AG04450 (cell line): Measurements from ENCODE around the gene ITGAD. TPM values are rescaled to one million over a fixed set of nuclear protein-coding genes. Genes with fewer than 3 reads are reported as not detected.

Experiments used
- CTCF ChIA-PET: fragments of 300-600, 350-600 bp; formaldehyde crosslinking; extraction: SDS; loops from one replicate; lab custom pipeline; 2022; ENCODE audit warnings: antibody characterized with exemption, inconsistent platforms; lab: Charles Lee
- POLR2A ChIA-PET: fragments of 350-600 bp; formaldehyde crosslinking; extraction: SDS; loops from one replicate; lab custom pipeline; 2021; ENCODE audit warnings: antibody characterized with exemption, inconsistent platforms; lab: Yijun Ruan, JAX
- DNase-seq: peaks from one replicate; pipeline ENCODE4 v3.0.0-alpha.2; 2011; ENCODE audit warnings: low read depth, low spot score
- H3K27ac ChIP-seq: one replicate; pipeline ENCODE4 v1.5.1; 2012; ENCODE audit warnings: low read depth, low read length, control low read depth
- H3K27me3 ChIP-seq: one replicate; pipeline ENCODE4 v1.6.0; 2012; ENCODE audit warnings: low read length; ENCODE audit not compliant: control insufficient read depth, insufficient read depth
- H3K4me3 ChIP-seq: 2 replicates; pipeline ENCODE4 v1.5.1; 2011; ENCODE audit warnings: mild to moderate bottlenecking, low read depth, low read length, control low read depth
- H3K9me3 ChIP-seq: 2 replicates; pipeline ENCODE4 v1.5.1; 2012; ENCODE audit warnings: low read length; ENCODE audit not compliant: control insufficient read depth, insufficient read depth
- polyA plus RNA-seq: library from polyadenylated mRNA; depleted of rRNA; stranded (reverse); fragments of >200 nt; gene quantifications from 2 replicates; pipeline ENCODE4 v1.2.3, GENCODE V29; 2011
- TF ChIP-seq, protein P1 (sequence below): IDR thresholded peaks from 2 replicates; pipeline ENCODE4 v1.5.1; 2011; ENCODE audit warnings: low read depth, low read length, control low read depth, inconsistent platforms

Gene ITGAD
- polyA plus RNA-seq, 1 experiment: not detected

DNA sequence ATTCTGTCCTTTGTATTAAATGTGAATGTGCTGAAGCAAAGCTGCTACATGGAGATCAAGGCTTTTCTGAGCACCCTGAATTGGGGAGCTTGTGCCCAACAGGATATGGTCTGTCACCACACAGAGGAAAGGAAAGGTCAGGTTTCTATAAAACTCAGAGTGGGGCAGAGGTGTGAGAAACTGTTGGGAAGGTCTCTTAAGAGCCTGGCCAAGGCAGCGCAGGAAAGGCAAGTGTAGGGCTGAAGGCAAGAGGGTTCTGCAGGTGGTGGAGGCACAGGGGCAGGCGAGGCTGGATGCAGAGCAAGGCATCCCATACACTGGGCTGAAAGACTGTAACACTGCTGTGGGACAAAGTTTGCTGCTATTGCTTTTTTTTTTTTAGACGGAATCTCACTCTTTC is 26.9 kb downstream of the ITGAD start:
- TF ChIP-seq, protein P1, sequence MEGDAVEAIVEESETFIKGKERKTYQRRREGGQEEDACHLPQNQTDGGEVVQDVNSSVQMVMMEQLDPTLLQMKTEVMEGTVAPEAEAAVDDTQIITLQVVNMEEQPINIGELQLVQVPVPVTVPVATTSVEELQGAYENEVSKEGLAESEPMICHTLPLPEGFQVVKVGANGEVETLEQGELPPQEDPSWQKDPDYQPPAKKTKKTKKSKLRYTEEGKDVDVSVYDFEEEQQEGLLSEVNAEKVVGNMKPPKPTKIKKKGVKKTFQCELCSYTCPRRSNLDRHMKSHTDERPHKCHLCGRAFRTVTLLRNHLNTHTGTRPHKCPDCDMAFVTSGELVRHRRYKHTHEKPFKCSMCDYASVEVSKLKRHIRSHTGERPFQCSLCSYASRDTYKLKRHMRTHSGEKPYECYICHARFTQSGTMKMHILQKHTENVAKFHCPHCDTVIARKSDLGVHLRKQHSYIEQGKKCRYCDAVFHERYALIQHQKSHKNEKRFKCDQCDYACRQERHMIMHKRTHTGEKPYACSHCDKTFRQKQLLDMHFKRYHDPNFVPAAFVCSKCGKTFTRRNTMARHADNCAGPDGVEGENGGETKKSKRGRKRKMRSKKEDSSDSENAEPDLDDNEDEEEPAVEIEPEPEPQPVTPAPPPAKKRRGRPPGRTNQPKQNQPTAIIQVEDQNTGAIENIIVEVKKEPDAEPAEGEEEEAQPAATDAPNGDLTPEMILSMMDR: no peak
- H3K27me3 ChIP-seq: peaks cover 7% of the 10 kb centered on the region
- POLR2A ChIA-PET: no interaction called here
- CTCF ChIA-PET: no interaction called here
- H3K4me3 ChIP-seq: no peak overlapping the region
- H3K27ac ChIP-seq: no peak overlapping the region
- H3K9me3 ChIP-seq: peaks cover 4% of the 10 kb centered on the region; the same call in 1 of the 2 replicates
- DNase-seq: no peak

DNA sequence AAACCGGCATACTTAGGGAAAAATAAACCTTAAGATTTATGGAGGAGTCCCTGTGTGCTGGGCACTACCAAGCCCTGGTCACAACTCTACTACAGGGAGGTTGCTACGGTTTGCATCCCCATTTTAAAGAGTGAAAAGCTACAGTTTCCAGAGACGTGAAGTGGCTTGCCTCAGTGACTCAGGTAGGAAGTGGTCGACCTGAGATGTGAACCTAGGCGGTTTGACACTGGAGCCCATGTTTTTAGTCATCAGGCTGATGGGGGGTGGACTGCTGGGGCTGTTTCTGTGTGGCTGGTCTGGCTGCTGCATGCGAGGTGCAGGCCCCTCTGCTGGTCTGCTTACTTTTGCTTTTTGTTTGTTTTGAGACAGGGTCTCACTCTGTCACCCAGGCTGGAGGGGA is 28.5 kb downstream of the ITGAD start:
- no peak overlapping the region for H3K27ac ChIP-seq
- DNase-seq: no peak
- H3K4me3 ChIP-seq: no peak overlapping the region
- peaks cover 7% of the 10 kb centered on the region for H3K27me3 ChIP-seq
- POLR2A ChIA-PET: no interaction called here
- TF ChIP-seq, protein P1: no peak
- H3K9me3 ChIP-seq: peaks cover 4% of the 10 kb centered on the region; the same call in 1 of the 2 replicates
- CTCF ChIA-PET: no interaction called here

DNA sequence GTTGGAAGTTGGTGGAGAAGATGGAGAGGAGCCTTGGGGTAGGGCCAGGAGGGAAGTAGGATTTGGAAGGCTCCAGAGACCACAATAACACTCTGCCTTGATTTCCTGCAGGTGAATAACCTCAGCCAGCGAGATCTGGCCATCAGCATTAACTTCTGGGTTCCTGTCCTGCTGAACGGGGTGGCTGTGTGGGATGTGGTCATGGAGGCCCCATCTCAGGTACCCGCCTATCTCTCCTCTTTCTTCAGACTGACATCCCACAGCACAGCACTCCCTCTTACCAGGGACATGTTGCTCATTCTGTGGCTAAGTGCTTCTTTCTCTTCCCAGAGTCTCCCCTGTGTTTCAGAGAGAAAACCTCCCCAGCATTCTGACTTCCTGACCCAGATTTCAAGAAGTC is 30.1 kb downstream of the ITGAD start:
- H3K9me3 ChIP-seq: peaks cover 10% of the 10 kb centered on the region
- CTCF ChIA-PET: no interaction called here
- no peak overlapping the region for H3K4me3 ChIP-seq
- no peak for DNase-seq
- POLR2A ChIA-PET: no interaction called here
- TF ChIP-seq, protein P1: no peak
- H3K27me3 ChIP-seq: peaks cover 17% of the 10 kb centered on the region
- no peak overlapping the region for H3K27ac ChIP-seq

- TF ChIP-seq, protein P1: no peak
- peaks cover 10% of the 10 kb centered on the region for H3K9me3 ChIP-seq
- no peak overlapping the region for H3K27ac ChIP-seq
- POLR2A ChIA-PET: no interaction called here
- CTCF ChIA-PET: interaction anchor here (0.6 kb wide), 1 partner anchor 19 kb away, joined by 3 read pairs; the partner anchor contains the start of gene ZNF843
- no peak overlapping the region for H3K4me3 ChIP-seq
- no peak for DNase-seq
- H3K27me3 ChIP-seq: peaks cover 23% of the 10 kb centered on the region
Measured at GRCh38 chr16:31423801-31424200, 30.7 kb downstream of the ITGAD start.

GRCh38 chr16:31427441-31428278 is 34.5 kb downstream of the ITGAD start:
- TF ChIP-seq, protein P1: no peak
- ChIA-PET POLR2A (no interaction called here), CTCF (interaction anchor here (0.6 to 1.0 kb wide), 2 partner anchors 16 to 285 kb away, joined by 3 read pairs; no protein-coding TSS in a partner anchor)
- no peak overlapping the region for H3K27ac ChIP-seq
- no peak for DNase-seq
- peaks cover 31% of the 10 kb centered on the region for H3K27me3 ChIP-seq
- peak overlapping the region; percentile 51 for H3K4me3 ChIP-seq
- peaks cover 6% of the 10 kb centered on the region for H3K9me3 ChIP-seq
